GM23248 (cell line): ENCODE results near the gene ITGA11.

Source experiments
- EZH2 ChIP-seq: fragments of 200-600 bp; sonication (generic); IDR thresholded peaks from 2 replicates; pipeline ENCODE4 v1.6.1; 2018; ENCODE audit warnings: antibody characterized with exemption, mild to moderate bottlenecking; ENCODE audit not compliant: insufficient read depth, poor library complexity, severe bottlenecking
- EZH2phosphoT487 ChIP-seq: fragments of 200-600 bp; sonication (generic); IDR thresholded peaks from 2 replicates; pipeline ENCODE4 v1.6.1; 2018; ENCODE audit warnings: antibody characterized with exemption, moderate library complexity, mild to moderate bottlenecking, low read depth; ENCODE audit not compliant: insufficient read depth

GRCh38 chr15:68439506-68439905 is 7.5 kb upstream of the ITGA11 start:
- no peak for TF ChIP-seq EZH2
- TF ChIP-seq EZH2phosphoT487 = no peak
